Endothelial cell of umbilical vein (primary cell): ENCODE data around the gene CLIC1. TPM values are rescaled to one million over a fixed set of nuclear protein-coding genes. Genes with fewer than 3 reads are reported as not detected.

ENCODE experiments used
- BruUV-seq: library from RNA; stranded (reverse); fragments of 400-500 nt; replicated peaks from 2 replicates; lab custom pipeline; 2021; lab: Mats Ljungman, UMichigan
- CTCF ChIA-PET: fragments of 300-600, 350-600 bp; sonication (Branson Sonifier 250); formaldehyde crosslinking; loops from one replicate; lab custom pipeline; 2021; ENCODE audit warnings: antibody characterized with exemption, inconsistent platforms; lab: Charles Lee
- POLR2A ChIA-PET: fragments of 300-600, 350-600 bp; sonication (Branson Sonifier 250); formaldehyde crosslinking; loops from one replicate; lab custom pipeline; 2021; ENCODE audit warnings: antibody characterized with exemption, inconsistent platforms; lab: Charles Lee
- DNase-seq: peaks from one replicate; pipeline ENCODE4 v3.0.0-alpha.2; 2011; ENCODE audit warnings: low read depth, low spot score
- FAIRE-seq: peaks from 2 replicates; lab custom pipeline; 2011; peaks lifted over from hg19 to GRCh38; lab: Jason Lieb, UNC
- H2AFZ ChIP-seq: 2 replicates; pipeline ENCODE4 v1.6.0; 2012; ENCODE audit warnings: low read depth, low read length, control low read depth, inconsistent platforms
- H3K27ac ChIP-seq: 2 replicates; pipeline ENCODE4 v1.5.1; 2011; ENCODE audit warnings: low read depth, mild to moderate bottlenecking, control low read depth, low read length, moderate library complexity; ENCODE audit not compliant: insufficient read depth
- H3K27me3 ChIP-seq, 2 experiments: 2 replicates each; pipeline versions ENCODE4 v1.6.0 to v1.6.1; 2011; ENCODE audit warnings: low read length in 2 of 2, mixed read lengths in 1 of 2; ENCODE audit not compliant: control insufficient read depth in 2 of 2, insufficient read depth in 2 of 2
- H3K36me3 ChIP-seq, 2 experiments: 2 replicates in 1 of 2; 3 replicates in 1 of 2; pipeline ENCODE4 v1.5.1; 2011; ENCODE audit warnings: low read length in 2 of 2, mild to moderate bottlenecking in 1 of 2, moderate library complexity in 1 of 2; ENCODE audit not compliant: control insufficient read depth in 2 of 2, insufficient read depth in 2 of 2; ENCODE audit errors: extremely low read depth in 1 of 2
- H3K4me1 ChIP-seq: 3 replicates; pipeline ENCODE4 v1.5.1; 2011; ENCODE audit warnings: mild to moderate bottlenecking, low read length; ENCODE audit not compliant: control insufficient read depth, insufficient read depth; ENCODE audit errors: extremely low read depth
- H3K4me2 ChIP-seq: 2 replicates; pipeline ENCODE4 v1.6.1; 2011; ENCODE audit warnings: low read length, control low read depth, mixed read lengths; ENCODE audit not compliant: insufficient read depth
- H3K4me3 ChIP-seq, 3 experiments: fragments of 200-600 bp in 1 of 3; sonication (generic), shearing (Covaris generic) in 1 of 3; replicated peaks in 1 of 3; 2 replicates each; pipeline ENCODE4 v1.5.1; 2011 to 2016; ENCODE audit warnings: control low read depth in 3 of 3, low read length in 3 of 3, mild to moderate bottlenecking in 2 of 3, inconsistent platforms in 1 of 3, low read depth in 1 of 3, moderate library complexity in 1 of 3; ENCODE audit not compliant: insufficient read depth in 1 of 3
- H3K79me2 ChIP-seq: 2 replicates; pipeline ENCODE4 v1.6.0; 2012; ENCODE audit warnings: low read length, inconsistent platforms; ENCODE audit not compliant: control insufficient read depth, insufficient read depth
- H3K9ac ChIP-seq: replicated peaks from 2 replicates; pipeline ENCODE3; 2011; ENCODE audit warnings: low read length, control low read depth; ENCODE audit not compliant: insufficient read depth; ENCODE audit errors: extremely low read depth
- H3K9me1 ChIP-seq: replicated peaks from 3 replicates; pipeline ENCODE4 v1.6.0; 2011; ENCODE audit warnings: mild to moderate bottlenecking, low read length; ENCODE audit not compliant: control insufficient read depth, insufficient read depth; ENCODE audit errors: extremely low read depth
- H3K9me3 ChIP-seq: replicated peaks from 2 replicates; pipeline ENCODE4 v1.5.1; 2012; ENCODE audit warnings: low read length, inconsistent platforms; ENCODE audit not compliant: control insufficient read depth, insufficient read depth
- H4K20me1 ChIP-seq: replicated peaks from 2 replicates; pipeline ENCODE3; 2011; ENCODE audit warnings: mild to moderate bottlenecking, low read length; ENCODE audit not compliant: control insufficient read depth, insufficient read depth; ENCODE audit errors: extremely low read depth
- CTCF ChIP-seq, 2 donors: IDR thresholded peaks; 1 replicate in 1 of 2; 2 replicates in 1 of 2; pipeline ENCODE4 v1.5.1; 2011; ENCODE audit warnings: low read length in 2 of 2, mild to moderate bottlenecking in 2 of 2, moderate library complexity in 2 of 2, control low read depth in 1 of 2, inconsistent platforms in 1 of 2, low read depth in 1 of 2; ENCODE audit not compliant: insufficient read depth in 1 of 2; ENCODE audit errors: extremely low read depth in 1 of 2
- EZH2 ChIP-seq: IDR thresholded peaks from 2 replicates; pipeline ENCODE4 v1.6.1; 2012; ENCODE audit warnings: borderline replicate concordance, low read depth, mild to moderate bottlenecking, moderate library complexity, low read length, inconsistent platforms; ENCODE audit not compliant: severe bottlenecking
- FOS ChIP-seq: IDR thresholded peaks from 2 replicates; pipeline ENCODE4 v1.6.1; 2011; ENCODE audit warnings: mild to moderate bottlenecking, low read length, moderate library complexity, borderline replicate concordance; ENCODE audit not compliant: insufficient read depth
- GATA2 ChIP-seq: IDR thresholded peaks from 2 replicates; pipeline ENCODE4 v1.7.0; 2011; ENCODE audit warnings: low read depth, mild to moderate bottlenecking, moderate library complexity, mixed read lengths, low read length; ENCODE audit not compliant: insufficient read length, insufficient read depth
- JUN ChIP-seq: IDR thresholded peaks from 2 replicates; pipeline ENCODE4 v1.6.1; 2011; ENCODE audit warnings: borderline replicate concordance, low read depth; ENCODE audit not compliant: insufficient read length, insufficient read depth
- MAX ChIP-seq: IDR thresholded peaks from 2 replicates; pipeline ENCODE4 v1.6.1; 2011; ENCODE audit not compliant: insufficient read depth, insufficient read length
- MYC ChIP-seq: IDR thresholded peaks from one replicate; pipeline ENCODE4 v1.6.1; 2011; ENCODE audit warnings: mild to moderate bottlenecking, low read depth, low read length
- POLR2A ChIP-seq: IDR thresholded peaks from 2 replicates; pipeline ENCODE4 v1.6.1; 2012; ENCODE audit warnings: low read depth, mild to moderate bottlenecking, control low read depth, low read length
- POLR2AphosphoS5 ChIP-seq: IDR thresholded peaks from 2 replicates; pipeline ENCODE4 v1.6.1; 2012; ENCODE audit warnings: low read depth, mild to moderate bottlenecking, control low read depth, low read length, moderate library complexity; ENCODE audit not compliant: insufficient read depth
- dilution Hi-C: fragments of 300-500 bp; cut with MboI; formaldehyde crosslinking; loops from one replicate; pipeline ENCODE4 v1.15.0; 2019; ENCODE audit warnings: low sequenced_read_pairs; ENCODE audit not compliant: extremely low pct_ligation_motif_present
- intact Hi-C: fragments of 100-400 bp; cut with micrococcal nuclease; formaldehyde crosslinking; loops from one replicate; pipeline ENCODE4 v1.10.0; 2022
- polyA plus RNA-seq, 4 experiments: library from polyadenylated mRNA; depleted of rRNA in 3 of 4; stranded (reverse) in 3 of 4; unstranded in 1 of 4; fragments of >200 nt; gene quantifications; 2 replicates each; pipeline versions ENCODE4 v1.2.1 to v1.2.3, GENCODE V29; 2011 to 2012; ENCODE audit warnings: missing spikeins in 1 of 4
- total RNA-seq: library from RNA; stranded (reverse); gene quantifications from 2 replicates; pipeline ENCODE4 v1.2.3, GENCODE V29; 2021

The CLIC1 gene
- total and polyA plus RNA-seq, 2 donors (not counting 3 experiments of a cell fraction or from before 2014, with no cell fraction given), result 543 to 578 TPM

DNA sequence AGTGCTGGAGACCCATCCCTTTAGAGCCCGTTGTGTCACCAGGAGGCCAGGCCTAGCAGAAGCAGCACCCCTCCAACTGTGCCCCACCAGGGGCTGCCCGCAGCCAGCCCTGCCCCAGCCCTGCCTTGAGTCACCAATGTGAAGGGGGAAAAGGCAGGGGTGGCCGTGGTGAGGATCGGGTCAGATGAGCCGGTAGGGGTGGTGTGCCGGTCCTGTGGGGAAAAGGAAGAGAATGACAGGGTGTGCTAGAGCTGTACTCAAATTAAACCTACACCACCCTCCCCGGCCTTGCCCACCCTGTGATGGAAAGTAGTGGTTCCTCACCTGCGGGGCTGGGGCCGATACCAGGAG, 29.2 kb upstream of the CLIC1 start:
- dilution Hi-C loops (no loop called here), intact Hi-C loops (no loop called here)
- DNase-seq, result no peak
- Histone ChIP-seq H3K4me2 (no peak overlapping the region), H3K4me3 (no peak overlapping the region), H3K9me1 (no peaks in the 10 kb centered on the region), H3K4me1 (no peaks in the 10 kb centered on the region), H3K27ac (no peak overlapping the region), H3K27me3 (no peaks in the 10 kb centered on the region), H3K9me3 (no peaks in the 10 kb centered on the region), H3K9ac (no peak overlapping the region), H3K79me2 (no peaks in the 10 kb centered on the region), H3K36me3 (no peaks in the 10 kb centered on the region), H2AFZ (no peak overlapping the region), H4K20me1 (no peaks in the 10 kb centered on the region)
- BruUV-seq, result no TSS peak
- TF ChIP-seq GATA2 (no peak), POLR2A (no peak), CTCF (IDR thresholded peaks at IDR 0.05; ENCODE audit: extremely low read depth in 1 of 2, insufficient read depth in 1 of 2, low read depth in 1 of 2, low read length in 2 of 2) (no peak), MYC (no peak), POLR2AphosphoS5 (no peak), FOS (no peak), EZH2 (no peak), JUN (no peak), MAX (no peak)
- no peak for FAIRE-seq
- ChIA-PET CTCF (interaction anchor here (1.0 to 1.7 kb wide), 3 partner anchors 9 to 36 kb away, joined by 3 to 6 read pairs (median 3); no protein-coding TSS in a partner anchor), POLR2A (interaction anchor here (0.8 kb wide), 1 partner anchor 36 kb away, joined by 3 read pairs; no protein-coding TSS in a partner anchor)
